ENCODE data around the gene TRPV2. TPM values are rescaled to one million over a fixed set of nuclear protein-coding genes. Genes with fewer than 3 reads are reported as not detected.

Gene TRPV2
- total and polyA plus RNA-seq, 2 of the 4 experiments (the other 2 are of a cell fraction) = 30.8 to 32.8 TPM

GRCh38 chr17:16379654-16380053, 35.7 kb upstream of the TRPV2 start:
- Histone ChIP-seq H3K4me2 (ENCODE audit: low read depth, low read length) (no peak overlapping the region), H4K8ac (ENCODE audit: low read depth in 2 of 2, low read length in 2 of 2) (peak overlapping the region in 1 of 2 experiments; percentile 20; a peak in 1 of 4 replicates), H3K14ac (replicated peaks; ENCODE audit: low read depth, low read length) (no peak overlapping the region), H3K9ac (ENCODE audit: low read depth, low read length) (no peak overlapping the region), H4K91ac (ENCODE audit: insufficient read depth, low read depth, low read length) (no peak overlapping the region), H2BK120ac (ENCODE audit: low read depth, low read length) (no peak overlapping the region), H2BK5ac (ENCODE audit: low read depth, low read length, poor library complexity, severe bottlenecking) (no peak overlapping the region), H2AFZ (replicated peaks; ENCODE audit: low read length, poor library complexity) (no peak overlapping the region), H2BK20ac (ENCODE audit: low read depth, low read length) (no peak overlapping the region), H3K9me1 (ENCODE audit: insufficient read depth, low read length) (0 out of 2 replicates have a peak, but pooled peaks cover 3% of the 10 kb centered on the region), H3K18ac (ENCODE audit: low read depth, low read length) (no peak overlapping the region), H3K4ac (ENCODE audit: low read depth, low read length) (no peak overlapping the region), H2AK5ac (ENCODE audit: low read depth, low read length) (no peak overlapping the region), H3K36me3 (ENCODE audit: control insufficient read depth, insufficient read depth, low read length) (peaks cover 20% of the 10 kb centered on the region), H3K4me3 (ENCODE audit: insufficient read depth, low read depth, low read length) (no peak overlapping the region), H2BK15ac (ENCODE audit: low read depth, low read length) (no peak overlapping the region), H3K56ac (ENCODE audit: extremely low read depth, insufficient read depth, low read length) (no peak overlapping the region), H2AK9ac (replicated peaks; ENCODE audit: low read depth, low read length, poor library complexity) (no peak overlapping the region), H3K27me3 (ENCODE audit: control insufficient read depth, insufficient read depth, low read length) (no peaks in the 10 kb centered on the region), H4K20me1 (ENCODE audit: insufficient read depth, low read length) (peaks cover 38% of the 10 kb centered on the region), H3K9me3 (ENCODE audit: control insufficient read depth, insufficient read depth, low read length) (no peaks in the 10 kb centered on the region), H3K79me1 (ENCODE audit: low read depth in 1 of 2, low read length in 2 of 2) (peaks cover 7 to 26% of the 10 kb centered on the region in 2 experiments; a peak in 3 of 4 replicates), H3K23ac (ENCODE audit: low read depth, low read length) (no peak overlapping the region), H4K5ac (ENCODE audit: low read depth, low read length) (no peak overlapping the region), H3K27ac (ENCODE audit: insufficient read depth, low read length) (no peak overlapping the region), H3K4me1 (ENCODE audit: control insufficient read depth, insufficient read depth, low read length) (peaks cover 4% of the 10 kb centered on the region; the same call in 1 of the 2 replicates)
- dilution Hi-C loops (cut with HindIII; ENCODE audit: low sequenced_read_pairs, unreplicated experiment) (no loop called here), in situ Hi-C loops (cut with MboI; ENCODE audit: low sequenced_read_pairs) (loop anchor here (5.0 kb wide), 1 partner anchor 58 kb away; no protein-coding TSS in a partner anchor), intact Hi-C loops (cut with micrococcal nuclease) (no loop called here)
- WGBS, 2 experiments (ENCODE audit: extremely low coverage in 2 of 2, insufficient read length in 1 of 2) = 83% methylated on average over 1 of the region's 8 CpGs; no CpG with 5 or more reads in 1 of the 2 experiments
- DNase-seq = no peak
- ChIA-PET POLR2A (ENCODE audit: unreplicated experiment) (no interaction called here), CTCF (no interaction called here)
- TF ChIP-seq FOS (IDR thresholded peaks at IDR 0.05; ENCODE audit: low read depth, low read length) (no peak), POLR2A (IDR thresholded peaks at IDR 0.05; ENCODE audit: low read depth, low read length) (no peak), RCOR1 (IDR thresholded peaks at IDR 0.05; ENCODE audit: insufficient replicate concordance, low read length) (no peak)
- no TSS peak for BruUV-seq (replicated peaks)
- no peak for ATAC-seq (ENCODE audit: low read depth)

Data from IMR-90 (cell line).